Adrenal gland (tissue), 5 donors: ENCODE data around the gene PTGDR2.

Experiments used
- POLR2A ChIP-seq, 2 donors: fragments of 450-650 bp; IDR thresholded peaks; one replicate each; pipeline ENCODE4 v1.6.1; 2017; ENCODE audit warnings: antibody characterized with exemption in 2 of 2, mild to moderate bottlenecking in 2 of 2, moderate library complexity in 1 of 2
- TF ChIP-seq, protein P1 (sequence below), 6 experiments: fragments of 450-650 bp in 4 of 6; fragments of 200-600 bp in 2 of 6; sonication (generic) in 1 of 6; IDR thresholded peaks; 1 replicate in 5 of 6; 2 replicates in 1 of 6; pipeline versions ENCODE4 v1.5.1 to v1.8.0; 2016 to 2021; ENCODE audit warnings: antibody characterized with exemption in 6 of 6, mild to moderate bottlenecking in 2 of 6, moderate library complexity in 1 of 6
- donor health status: DM: no; HTN: no; CAD: no.

DNA sequence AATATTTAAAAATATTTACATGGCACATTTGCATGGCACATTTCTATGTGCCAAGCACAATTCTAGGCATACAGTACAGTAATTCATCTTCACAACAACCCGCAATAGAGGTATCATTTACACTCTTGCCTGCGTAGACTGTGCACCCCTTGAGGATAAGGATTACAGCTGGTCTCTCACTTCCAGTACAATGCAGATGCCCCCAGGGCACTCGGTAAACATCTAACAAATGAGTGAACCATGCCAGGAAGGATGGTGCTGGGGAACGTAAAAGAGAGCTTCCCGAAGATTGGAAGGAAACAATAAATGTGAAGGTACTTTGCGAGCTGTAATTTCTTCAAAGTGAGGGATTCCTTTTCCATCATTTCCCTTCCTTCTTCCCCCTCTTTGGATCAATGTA is 49.3 kb upstream of the PTGDR2 start:
- TF ChIP-seq, protein P1, sequence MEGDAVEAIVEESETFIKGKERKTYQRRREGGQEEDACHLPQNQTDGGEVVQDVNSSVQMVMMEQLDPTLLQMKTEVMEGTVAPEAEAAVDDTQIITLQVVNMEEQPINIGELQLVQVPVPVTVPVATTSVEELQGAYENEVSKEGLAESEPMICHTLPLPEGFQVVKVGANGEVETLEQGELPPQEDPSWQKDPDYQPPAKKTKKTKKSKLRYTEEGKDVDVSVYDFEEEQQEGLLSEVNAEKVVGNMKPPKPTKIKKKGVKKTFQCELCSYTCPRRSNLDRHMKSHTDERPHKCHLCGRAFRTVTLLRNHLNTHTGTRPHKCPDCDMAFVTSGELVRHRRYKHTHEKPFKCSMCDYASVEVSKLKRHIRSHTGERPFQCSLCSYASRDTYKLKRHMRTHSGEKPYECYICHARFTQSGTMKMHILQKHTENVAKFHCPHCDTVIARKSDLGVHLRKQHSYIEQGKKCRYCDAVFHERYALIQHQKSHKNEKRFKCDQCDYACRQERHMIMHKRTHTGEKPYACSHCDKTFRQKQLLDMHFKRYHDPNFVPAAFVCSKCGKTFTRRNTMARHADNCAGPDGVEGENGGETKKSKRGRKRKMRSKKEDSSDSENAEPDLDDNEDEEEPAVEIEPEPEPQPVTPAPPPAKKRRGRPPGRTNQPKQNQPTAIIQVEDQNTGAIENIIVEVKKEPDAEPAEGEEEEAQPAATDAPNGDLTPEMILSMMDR (IDR thresholded peaks at IDR 0.05) = no peak
- TF ChIP-seq POLR2A (IDR thresholded peaks at IDR 0.05) = no peak
